ENCODE measurements around the gene ZRSR2.
A peak's percentile ranks its signal among the peaks of the same experiment; 100 is the strongest.
"Not testable (repeated sequence)": the region's sequence is repeated elsewhere in the genome, so short reads cannot be mapped to it uniquely, and the experiment has no call there.

The ZRSR2 gene, protein sequence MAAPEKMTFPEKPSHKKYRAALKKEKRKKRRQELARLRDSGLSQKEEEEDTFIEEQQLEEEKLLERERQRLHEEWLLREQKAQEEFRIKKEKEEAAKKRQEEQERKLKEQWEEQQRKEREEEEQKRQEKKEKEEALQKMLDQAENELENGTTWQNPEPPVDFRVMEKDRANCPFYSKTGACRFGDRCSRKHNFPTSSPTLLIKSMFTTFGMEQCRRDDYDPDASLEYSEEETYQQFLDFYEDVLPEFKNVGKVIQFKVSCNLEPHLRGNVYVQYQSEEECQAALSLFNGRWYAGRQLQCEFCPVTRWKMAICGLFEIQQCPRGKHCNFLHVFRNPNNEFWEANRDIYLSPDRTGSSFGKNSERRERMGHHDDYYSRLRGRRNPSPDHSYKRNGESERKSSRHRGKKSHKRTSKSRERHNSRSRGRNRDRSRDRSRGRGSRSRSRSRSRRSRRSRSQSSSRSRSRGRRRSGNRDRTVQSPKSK

DNA sequence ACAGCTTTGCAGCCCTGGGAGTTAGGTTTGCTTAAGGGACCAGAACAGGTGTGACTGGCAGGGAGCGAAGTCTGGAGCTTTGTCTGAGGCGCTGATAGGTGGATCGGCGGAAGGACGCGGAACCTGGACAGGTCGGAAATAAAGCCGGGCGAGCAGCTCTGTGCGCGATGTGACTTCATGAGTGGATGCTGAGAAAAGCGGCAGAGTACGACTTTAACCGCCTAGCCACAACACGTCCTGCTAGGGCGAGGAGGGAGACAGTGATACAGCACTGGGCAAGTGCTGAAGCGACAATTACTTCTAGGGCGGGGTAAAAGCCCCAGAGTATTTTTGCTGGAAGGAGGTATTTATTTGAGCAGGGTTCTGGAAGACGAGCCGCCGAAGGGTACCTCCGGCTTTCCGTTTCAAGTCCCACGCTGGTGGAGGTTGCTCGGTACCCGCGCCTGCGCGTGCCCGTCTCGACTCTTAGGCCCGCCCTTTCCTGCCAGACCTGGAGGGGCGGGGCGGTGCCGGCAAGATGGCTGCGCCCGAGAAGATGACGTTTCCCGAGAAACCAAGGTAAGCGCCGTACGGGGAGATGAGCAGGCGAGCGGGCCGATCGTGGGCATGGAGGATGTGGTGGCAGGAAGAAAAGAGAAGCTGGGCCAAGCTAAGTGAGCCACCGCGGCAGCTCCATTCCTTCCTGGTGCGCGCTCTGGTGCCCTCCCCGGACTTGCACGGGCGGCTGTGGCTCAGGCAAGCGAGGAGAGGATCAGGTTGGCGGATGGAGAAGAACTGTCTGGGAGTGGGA is at the start of gene ZRSR2:
ZRSR2 (plus strand) TSS at position 506 of the 790 bp plus-strand sequence; CDS start at position 518, 12 bp downstream.
- FAIRE-seq = peak; percentile 94

DNA sequence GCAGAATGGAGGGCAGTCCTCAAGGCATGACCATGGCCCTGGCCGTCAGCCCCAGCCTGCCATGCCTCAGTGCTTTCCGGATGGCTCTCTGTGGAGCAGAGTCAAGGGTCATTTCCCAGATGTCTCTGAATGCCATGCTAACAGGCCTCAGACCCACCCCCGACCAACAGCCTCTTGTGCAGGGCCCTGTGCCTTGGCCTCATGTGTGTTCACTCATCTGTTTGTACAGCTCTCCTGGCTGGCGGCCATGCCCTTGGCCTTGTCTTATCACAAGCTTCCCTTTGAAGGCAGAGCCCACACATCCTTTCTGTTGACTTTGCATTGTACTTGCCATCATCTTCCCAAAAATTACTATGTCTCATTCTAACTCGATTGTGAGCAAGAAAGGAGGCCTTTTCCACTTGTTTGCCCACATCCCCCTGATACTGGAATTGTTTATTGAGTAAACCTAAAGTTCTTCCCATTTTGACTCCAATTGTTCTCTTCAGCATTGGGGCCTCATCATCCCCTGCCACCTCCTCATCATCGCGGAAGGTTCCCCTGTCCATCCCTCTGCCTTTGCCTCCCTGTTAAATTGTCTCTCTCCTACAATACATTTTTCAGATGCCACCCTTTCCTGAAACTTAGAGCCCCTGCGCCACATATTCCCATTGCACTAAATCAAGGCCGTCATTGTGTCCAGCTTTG is 46.0 kb upstream of the ZRSR2 start:
- FAIRE-seq = no peak

DNA sequence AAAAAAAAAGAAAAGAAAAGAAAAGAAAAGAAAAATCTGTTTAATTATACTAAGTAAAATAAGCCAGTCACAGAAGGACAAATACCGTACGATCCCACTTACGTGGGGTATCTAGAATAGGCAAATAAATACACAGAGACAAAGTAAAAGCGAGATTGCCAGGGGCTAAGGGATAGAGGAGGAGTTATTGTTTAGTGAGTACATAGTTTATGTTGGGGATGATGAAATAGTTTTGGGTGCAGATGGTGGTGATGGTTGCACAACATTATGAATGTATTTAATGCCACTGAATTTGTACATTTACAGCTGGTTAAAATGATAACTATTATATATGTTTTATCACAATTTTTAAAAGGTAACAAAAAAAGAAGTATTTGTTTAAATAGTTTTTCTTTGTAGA is 45.1 kb upstream of the ZRSR2 start:
- no peak for FAIRE-seq

GRCh38 chrX:15746651-15747050 is 43.6 kb upstream of the ZRSR2 start:
- not testable (repeated sequence) for FAIRE-seq

DNA sequence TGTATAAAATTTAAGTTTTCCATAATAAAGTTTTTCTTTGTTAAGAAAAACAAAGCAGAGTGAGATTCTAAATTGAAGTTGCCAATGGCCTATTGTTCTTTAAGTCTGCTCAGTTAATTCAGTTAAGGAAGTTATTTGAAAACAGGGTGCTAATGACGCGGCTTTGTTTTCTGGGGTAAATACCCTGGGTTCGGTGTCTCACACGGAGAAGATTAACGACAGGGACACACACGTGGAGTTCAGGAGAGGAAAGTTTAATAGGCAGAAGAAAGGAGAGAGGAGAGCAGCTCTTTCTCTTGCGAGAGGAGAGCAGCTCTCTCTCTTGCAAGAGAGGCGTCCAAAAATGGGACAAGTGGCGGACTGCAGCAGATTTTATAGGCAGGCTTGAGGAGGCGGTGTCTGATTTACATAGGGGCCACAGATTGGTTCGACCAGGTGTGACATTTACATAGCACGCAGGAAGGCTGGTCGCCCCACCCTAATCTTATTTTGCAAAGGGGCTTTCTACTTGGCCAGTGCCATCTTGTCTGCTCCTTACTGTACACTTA is 42.6 kb upstream of the ZRSR2 start:
- FAIRE-seq = no peak

- no peak for FAIRE-seq
Observed at GRCh38 chrX:15748841-15749240, 41.4 kb upstream of the ZRSR2 start.

- no peak for FAIRE-seq
Observed at GRCh38 chrX:15749642-15750610, 40.4 kb upstream of the ZRSR2 start.

GRCh38 chrX:15750611-15751154 is 39.6 kb upstream of the ZRSR2 start:
- no peak for FAIRE-seq

DNA sequence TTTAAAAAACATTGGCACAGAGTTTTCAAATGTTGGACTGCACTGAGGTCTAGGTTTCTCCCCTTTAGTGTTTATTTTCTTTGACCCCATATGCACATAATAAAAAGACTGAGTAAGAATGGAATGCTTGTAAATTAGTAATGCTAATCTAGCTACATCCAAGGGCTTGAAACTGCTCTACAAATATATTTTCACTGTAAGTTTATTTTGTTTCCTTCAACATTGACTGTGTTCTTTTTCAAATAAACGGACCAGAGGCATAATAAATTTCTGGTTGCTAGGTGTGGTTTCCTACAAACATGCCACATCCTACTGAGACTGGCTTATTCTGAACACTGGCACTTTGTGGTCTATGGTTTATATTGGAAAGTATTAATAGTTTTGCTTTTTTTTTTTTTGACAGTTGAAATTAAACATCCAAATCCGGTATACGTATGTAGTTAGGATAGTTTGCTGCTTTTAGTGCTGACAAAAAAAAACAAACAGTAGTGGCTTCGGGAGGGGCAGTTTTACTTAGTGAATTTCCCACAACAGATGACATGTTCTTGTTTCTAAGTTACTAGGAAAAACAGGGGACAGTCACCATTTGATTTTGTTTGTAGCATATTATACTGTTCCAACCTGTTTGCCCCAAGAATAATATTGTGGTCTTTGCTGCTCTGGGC is 39.0 kb upstream of the ZRSR2 start:
- no peak for FAIRE-seq

- FAIRE-seq = no peak
Observed at GRCh38 chrX:15755091-15755490, 35.2 kb upstream of the ZRSR2 start.

DNA sequence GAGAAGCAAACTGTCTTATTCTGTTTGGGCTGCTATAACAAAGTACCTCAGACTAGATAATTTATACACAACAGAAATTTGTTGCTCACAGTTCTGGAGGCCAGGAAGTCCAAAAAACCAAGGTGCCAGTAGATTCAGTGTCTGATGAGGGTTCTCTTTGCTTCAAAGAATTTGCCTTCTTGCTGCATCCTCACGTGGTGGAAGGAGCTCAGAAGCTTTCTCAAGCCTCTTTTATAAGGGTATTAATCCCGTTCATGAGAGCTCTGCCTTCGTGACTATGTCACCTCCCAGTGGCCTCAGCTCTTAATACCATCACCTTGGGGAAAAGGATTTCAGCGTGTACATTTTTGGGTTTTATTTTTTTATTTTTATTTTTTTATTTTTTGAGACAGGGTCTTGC is 32.1 kb upstream of the ZRSR2 start:
- no peak for FAIRE-seq

DNA sequence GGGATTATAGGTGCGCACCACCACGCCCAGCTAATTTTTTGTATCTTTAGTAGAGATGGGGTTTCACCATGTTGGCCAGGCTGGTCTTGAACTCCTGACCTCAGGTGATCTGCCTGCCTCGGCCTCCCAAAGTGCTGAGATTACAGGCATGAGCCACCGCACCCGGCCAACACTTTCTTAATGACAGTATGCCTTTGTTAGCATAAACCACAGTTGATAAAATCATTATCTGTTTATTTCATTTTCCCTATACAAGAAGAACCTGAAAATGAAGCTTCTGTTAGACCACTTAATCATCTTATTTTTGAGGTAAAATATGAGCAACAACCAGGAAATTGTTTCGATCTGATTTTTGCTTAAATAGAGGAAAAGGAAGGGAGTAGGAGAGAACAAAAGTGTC is 30.4 kb upstream of the ZRSR2 start:
- FAIRE-seq = not testable (repeated sequence)

- no peak for FAIRE-seq
Observed at GRCh38 chrX:15761564-15762191, 28.6 kb upstream of the ZRSR2 start.

GRCh38 chrX:15769300-15769954 is 20.9 kb upstream of the ZRSR2 start:
- no peak for FAIRE-seq

- FAIRE-seq = no peak
Observed at GRCh38 chrX:15781961-15782699, 8.2 kb upstream of the ZRSR2 start.

DNA sequence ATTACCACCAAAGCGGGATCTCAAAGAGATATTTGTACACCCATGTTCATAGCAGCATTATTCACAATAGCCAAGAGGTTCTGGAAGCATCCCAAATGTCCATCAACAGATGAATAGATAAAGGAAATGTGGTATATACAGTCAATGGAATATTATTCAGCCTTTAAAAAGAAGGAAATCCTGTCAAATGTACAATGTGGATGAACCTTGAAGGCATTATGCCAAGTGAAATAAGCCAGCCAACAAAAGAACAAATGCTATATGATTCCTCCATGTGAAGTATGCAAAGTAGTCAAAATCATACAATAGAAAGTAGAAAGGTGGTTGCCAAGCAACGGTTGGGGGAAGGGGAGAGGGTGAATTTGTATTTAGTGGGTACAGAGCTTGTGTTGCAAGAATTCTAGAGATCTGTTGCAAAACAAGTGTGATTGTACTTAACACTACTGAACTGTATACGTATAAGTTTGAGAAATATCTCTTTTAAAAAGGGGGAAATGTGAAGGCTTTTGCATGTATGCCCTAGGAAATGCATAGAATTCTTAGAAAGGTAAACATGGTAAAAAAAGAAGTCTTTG is 5.0 kb upstream of the ZRSR2 start:
- no peak for FAIRE-seq

GRCh38 chrX:15786915-15787314 is 3.4 kb upstream of the ZRSR2 start:
- no peak for FAIRE-seq

- no peak for FAIRE-seq
Observed at GRCh38 chrX:15790769-15791290, 546 bp downstream of the ZRSR2 start.
